C4-2B (cell line): ENCODE data around the gene CENPN.

Experiments
- H3K27ac ChIP-seq: fragments of 450-650 bp; 2 replicates; pipeline ENCODE4 v1.5.1; 2017
- ZFX ChIP-seq: fragments of 450-650 bp; IDR thresholded peaks from 2 replicates; pipeline ENCODE4 v1.6.1; 2017
- TF ChIP-seq, protein P1 (sequence below): fragments of 450-650 bp; conservative IDR thresholded peaks from 2 replicates; pipeline ENCODE4 v1.5.1; 2017; ENCODE audit warnings: mild to moderate bottlenecking

CENPN gene

DNA sequence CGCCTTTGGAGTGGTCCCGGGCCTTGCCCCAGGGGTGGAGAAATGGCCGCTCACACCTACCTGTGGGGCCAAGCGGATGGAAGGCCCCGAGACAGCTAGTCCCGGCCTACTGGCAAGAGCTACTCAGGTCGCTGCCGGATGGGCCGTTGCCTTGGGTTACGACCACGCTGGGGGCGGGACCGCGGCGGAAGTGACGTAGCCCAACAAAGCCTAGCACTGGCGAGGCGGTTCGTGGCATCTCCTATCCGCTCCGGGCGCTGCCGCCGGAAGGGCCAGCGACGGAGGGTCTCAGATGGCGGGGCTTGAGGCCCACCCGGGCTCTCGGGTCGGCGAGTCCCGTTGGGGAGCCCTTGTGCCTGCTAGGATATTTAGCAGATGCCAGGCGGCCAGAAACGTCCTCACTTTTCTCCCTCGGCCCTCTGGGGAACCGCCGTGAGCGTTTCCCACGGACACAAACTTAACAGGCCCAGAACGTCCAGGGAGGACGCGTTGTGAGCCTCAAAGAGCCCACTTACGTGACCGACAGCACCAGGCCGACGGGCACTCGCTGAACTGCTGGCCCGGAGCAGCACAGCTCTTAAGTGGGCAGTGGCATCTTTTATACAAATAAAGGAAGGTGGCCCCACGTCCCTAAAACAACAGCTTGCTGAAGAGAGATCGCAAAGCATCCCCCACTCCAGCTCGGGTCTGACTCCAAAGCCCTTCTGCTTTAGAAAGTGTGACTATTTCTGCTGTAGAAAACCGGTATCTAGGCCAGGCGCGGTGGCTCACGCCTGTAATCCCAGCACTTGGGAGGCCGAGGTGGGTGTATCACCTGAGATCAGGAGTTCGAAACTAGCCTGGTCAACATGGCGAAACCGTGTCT, 70.3 kb downstream of the CENPN start, which contains the start of gene C16orf46:
TSS of gene C16orf46 (minus strand) at position 163 of the 865 bp plus-strand sequence. CDS start 13,283 bp downstream, outside the sequence.
- peak within 1 kb of the TSS; percentile 83 for H3K27ac ChIP-seq
- TF ChIP-seq, protein P1, sequence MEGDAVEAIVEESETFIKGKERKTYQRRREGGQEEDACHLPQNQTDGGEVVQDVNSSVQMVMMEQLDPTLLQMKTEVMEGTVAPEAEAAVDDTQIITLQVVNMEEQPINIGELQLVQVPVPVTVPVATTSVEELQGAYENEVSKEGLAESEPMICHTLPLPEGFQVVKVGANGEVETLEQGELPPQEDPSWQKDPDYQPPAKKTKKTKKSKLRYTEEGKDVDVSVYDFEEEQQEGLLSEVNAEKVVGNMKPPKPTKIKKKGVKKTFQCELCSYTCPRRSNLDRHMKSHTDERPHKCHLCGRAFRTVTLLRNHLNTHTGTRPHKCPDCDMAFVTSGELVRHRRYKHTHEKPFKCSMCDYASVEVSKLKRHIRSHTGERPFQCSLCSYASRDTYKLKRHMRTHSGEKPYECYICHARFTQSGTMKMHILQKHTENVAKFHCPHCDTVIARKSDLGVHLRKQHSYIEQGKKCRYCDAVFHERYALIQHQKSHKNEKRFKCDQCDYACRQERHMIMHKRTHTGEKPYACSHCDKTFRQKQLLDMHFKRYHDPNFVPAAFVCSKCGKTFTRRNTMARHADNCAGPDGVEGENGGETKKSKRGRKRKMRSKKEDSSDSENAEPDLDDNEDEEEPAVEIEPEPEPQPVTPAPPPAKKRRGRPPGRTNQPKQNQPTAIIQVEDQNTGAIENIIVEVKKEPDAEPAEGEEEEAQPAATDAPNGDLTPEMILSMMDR = no peak
- TF ChIP-seq ZFX = peak; percentile 74

DNA sequence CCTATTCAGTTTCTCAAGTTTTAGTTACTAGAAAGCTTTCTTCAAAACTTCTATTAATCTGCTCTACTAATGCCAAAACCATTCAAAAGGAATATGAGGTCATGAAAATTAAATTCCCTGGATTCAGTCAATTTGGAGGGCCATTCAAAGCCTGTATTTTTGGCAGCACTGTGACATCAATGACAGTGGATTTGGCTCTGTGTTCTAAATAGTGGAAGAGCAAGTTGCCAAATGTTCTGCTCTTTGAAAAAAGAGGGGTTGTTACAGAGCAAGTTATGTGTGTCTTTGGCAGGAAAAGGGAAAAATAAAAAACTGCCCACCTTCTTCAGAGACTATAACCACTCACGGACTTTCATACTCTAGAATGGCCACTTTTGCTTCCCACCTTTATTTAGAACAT, 73.2 kb downstream of the CENPN start:
- TF ChIP-seq, protein P1 = no peak
- TF ChIP-seq ZFX = no peak
- no peak overlapping the region for H3K27ac ChIP-seq

DNA sequence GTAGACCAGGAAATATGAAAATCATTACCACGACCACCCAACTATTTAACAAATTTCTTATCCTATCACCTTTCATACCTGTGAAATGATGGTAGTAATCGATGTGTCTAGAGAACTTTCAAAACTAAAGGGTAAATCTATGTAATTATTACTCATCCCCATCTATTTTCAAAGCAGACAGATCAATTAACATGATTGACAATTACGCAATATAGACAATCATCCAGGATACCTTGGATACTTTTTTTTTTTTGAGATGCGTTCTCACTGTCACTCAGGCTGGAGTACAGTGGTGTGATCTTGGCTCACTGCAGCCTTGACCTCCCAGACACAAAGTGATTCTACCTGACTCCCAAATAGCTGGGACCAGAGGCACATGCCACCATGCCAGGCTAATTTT, 74.0 kb downstream of the CENPN start:
- TF ChIP-seq, protein P1 = no peak
- TF ChIP-seq ZFX = no peak
- no peak overlapping the region for H3K27ac ChIP-seq
